ENCODE measurements around the gene ETFA.
"Not testable (repeated sequence)": the region's sequence is repeated elsewhere in the genome, so short reads cannot be mapped to it uniquely, and the experiment has no call there.

ETFA gene

GRCh38 chr15:76267077-76267476, 44.2 kb downstream of the ETFA start:
- Mint-ChIP-seq H3K4me1 (no peaks in the 10 kb centered on the region), H3K27ac (no peak overlapping the region), H3K4me3 (no peak overlapping the region), H3K27me3 (ENCODE audit: low read depth) (peaks cover 3% of the 10 kb centered on the region), H3K9me3 (peaks cover 72% of the 10 kb centered on the region), H3K36me3 (ENCODE audit: low read depth) (peaks cover 97% of the 10 kb centered on the region)
- TF ChIP-seq CTCF (IDR thresholded peaks at IDR 0.05; ENCODE audit: unreplicated experiment in 3 of 3) = no peak

- H3K27me3 Mint-ChIP-seq (ENCODE audit: low read depth); H3K4me3 Mint-ChIP-seq: not testable (repeated sequence)
These were observed 45.5 kb downstream of the ETFA start for GRCh38 chr15:76265769-76266168.

GRCh38 chr15:76260246-76260938, 50.9 kb downstream of the ETFA start:
- peaks cover 85% of the 10 kb centered on the region for H3K36me3 Mint-ChIP-seq (ENCODE audit: low read depth)
- H3K27me3 Mint-ChIP-seq (ENCODE audit: low read depth) = peaks cover 3% of the 10 kb centered on the region
- peaks cover 48% of the 10 kb centered on the region for H3K9me3 Mint-ChIP-seq
- H3K4me3 Mint-ChIP-seq = no peak overlapping the region
- H3K4me1 Mint-ChIP-seq = no peaks in the 10 kb centered on the region
- TF ChIP-seq CTCF (IDR thresholded peaks at IDR 0.05; ENCODE audit: unreplicated experiment in 3 of 3) = no peak
- no peak overlapping the region for H3K27ac Mint-ChIP-seq

More at GRCh38 chr15:76265769-76266168, 45.5 kb downstream of the ETFA start:
- peaks cover 97% of the 10 kb centered on the region for H3K36me3 Mint-ChIP-seq (ENCODE audit: low read depth)
- H3K27ac Mint-ChIP-seq, H3K4me1 Mint-ChIP-seq: not testable (repeated sequence)
- H3K9me3 Mint-ChIP-seq = peaks cover 78% of the 10 kb centered on the region

GRCh38 chr15:76259392-76259791, 51.9 kb downstream of the ETFA start:
- no peak for TF ChIP-seq CTCF (IDR thresholded peaks at IDR 0.05; ENCODE audit: unreplicated experiment in 3 of 3)
- no peak overlapping the region for H3K4me3 Mint-ChIP-seq
- H3K9me3 Mint-ChIP-seq = peaks cover 38% of the 10 kb centered on the region
- no peak overlapping the region for H3K27ac Mint-ChIP-seq
- H3K36me3 Mint-ChIP-seq (ENCODE audit: low read depth) = peaks cover 82% of the 10 kb centered on the region
- no peaks in the 10 kb centered on the region for H3K4me1 Mint-ChIP-seq
- peaks cover 3% of the 10 kb centered on the region for H3K27me3 Mint-ChIP-seq (ENCODE audit: low read depth)

GRCh38 chr15:76258460-76258859, 52.8 kb downstream of the ETFA start:
- H3K27ac Mint-ChIP-seq = no peak overlapping the region
- no peak for TF ChIP-seq CTCF (IDR thresholded peaks at IDR 0.05; ENCODE audit: unreplicated experiment in 3 of 3)
- no peak overlapping the region for H3K4me3 Mint-ChIP-seq
- peaks cover 34% of the 10 kb centered on the region for H3K9me3 Mint-ChIP-seq
- no peaks in the 10 kb centered on the region for H3K4me1 Mint-ChIP-seq
- H3K27me3 Mint-ChIP-seq (ENCODE audit: low read depth) = no peaks in the 10 kb centered on the region
- H3K36me3 Mint-ChIP-seq (ENCODE audit: low read depth) = peaks cover 82% of the 10 kb centered on the region

GRCh38 chr15:76253691-76254473, 57.4 kb downstream of the ETFA start:
- no peak overlapping the region for H3K4me3 Mint-ChIP-seq
- no peak for TF ChIP-seq CTCF (IDR thresholded peaks at IDR 0.05; ENCODE audit: unreplicated experiment in 3 of 3)
- H3K4me1 Mint-ChIP-seq = no peaks in the 10 kb centered on the region
- peaks cover 11% of the 10 kb centered on the region for H3K9me3 Mint-ChIP-seq
- H3K36me3 Mint-ChIP-seq (ENCODE audit: low read depth) = peaks cover 70% of the 10 kb centered on the region
- no peak overlapping the region for H3K27ac Mint-ChIP-seq
- H3K27me3 Mint-ChIP-seq (ENCODE audit: low read depth) = no peaks in the 10 kb centered on the region

Data from nephron (organoid).